Brain pericyte (primary cell): ENCODE data around the gene ZNF692.
A peak's percentile ranks its signal among the peaks of the same experiment; 100 is the strongest.
"Not testable (repeated sequence)": the region's sequence is repeated elsewhere in the genome, so short reads cannot be mapped to it uniquely, and the experiment has no call there.

Experiments used
- DNase-seq: peaks from one replicate; pipeline ENCODE4 v3.0.0-alpha.2; 2012; ENCODE audit warnings: low read depth, low spot score

Gene ZNF692

GRCh38 chr1:248850124-248850523 lies 8.8 kb downstream of the ZNF692 start:
- no peak for DNase-seq

DNA sequence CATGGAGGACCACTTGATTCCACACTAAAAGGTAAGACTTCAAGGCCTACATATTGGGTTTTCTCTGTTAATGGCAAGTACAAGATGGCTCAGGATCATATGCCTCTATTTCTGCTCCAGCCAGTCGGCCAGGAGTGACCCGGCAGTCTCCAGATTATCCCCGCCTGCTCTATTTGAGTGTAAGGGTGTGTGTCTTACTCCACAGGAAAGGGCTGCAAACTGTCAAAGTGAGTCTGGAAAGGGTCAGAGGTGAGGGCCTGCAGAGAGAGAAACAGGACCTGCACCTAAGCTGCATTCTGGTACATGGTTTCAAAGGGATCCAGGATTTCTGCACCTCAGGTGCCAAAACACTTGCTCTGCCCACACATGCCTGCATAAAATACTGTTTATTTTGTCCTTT lies 9.2 kb downstream of the ZNF692 start:
- DNase-seq = no peak

DNA sequence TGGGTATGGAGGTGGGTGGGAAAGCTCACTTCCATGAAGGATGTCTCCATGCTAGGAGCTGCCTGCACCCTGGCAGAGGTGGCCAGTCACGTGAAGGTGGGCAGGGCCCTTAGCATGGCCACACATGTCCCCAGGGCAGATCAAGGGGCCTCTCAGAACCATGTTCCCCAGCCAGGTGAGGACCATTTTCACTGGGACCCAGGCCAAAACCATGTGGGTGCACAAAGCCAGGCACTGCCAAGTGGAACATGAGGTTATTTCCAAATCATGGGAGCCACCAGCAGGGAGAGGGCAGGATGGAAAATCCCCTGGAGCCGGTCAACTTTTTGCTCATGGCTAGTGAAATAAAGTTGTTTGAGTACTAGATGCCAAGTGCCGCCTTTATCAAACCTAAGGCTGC lies 9.7 kb downstream of the ZNF692 start:
- no peak for DNase-seq

DNA sequence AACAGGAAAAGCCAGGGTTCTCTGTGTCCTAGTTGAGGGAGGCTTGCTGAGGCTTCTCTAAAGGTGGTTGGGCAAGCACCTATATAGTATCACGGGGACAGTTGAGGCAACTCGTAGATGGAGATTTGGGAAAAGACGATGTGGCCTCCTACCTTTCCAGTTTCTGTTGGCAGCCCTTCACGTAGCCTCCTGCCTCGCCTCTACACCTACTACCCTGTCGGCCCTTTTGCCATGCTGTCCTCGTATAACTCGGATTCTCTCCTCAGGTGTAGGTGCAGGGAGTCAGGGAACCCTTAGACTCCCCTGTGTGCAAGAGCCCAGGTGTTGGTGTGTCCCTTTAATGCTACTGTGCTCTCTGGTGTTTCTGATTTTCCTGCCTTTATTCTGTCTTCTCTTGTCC lies 10.3 kb downstream of the ZNF692 start:
- no peak for DNase-seq

GRCh38 chr1:248847956-248848561 lies 10.8 kb downstream of the ZNF692 start:
- no peak for DNase-seq

- no peak for DNase-seq
Observed at GRCh38 chr1:248847181-248847955, 11.5 kb downstream of the ZNF692 start.

- DNase-seq = no peak
Observed at GRCh38 chr1:248844526-248844925, 14.4 kb downstream of the ZNF692 start.

DNA sequence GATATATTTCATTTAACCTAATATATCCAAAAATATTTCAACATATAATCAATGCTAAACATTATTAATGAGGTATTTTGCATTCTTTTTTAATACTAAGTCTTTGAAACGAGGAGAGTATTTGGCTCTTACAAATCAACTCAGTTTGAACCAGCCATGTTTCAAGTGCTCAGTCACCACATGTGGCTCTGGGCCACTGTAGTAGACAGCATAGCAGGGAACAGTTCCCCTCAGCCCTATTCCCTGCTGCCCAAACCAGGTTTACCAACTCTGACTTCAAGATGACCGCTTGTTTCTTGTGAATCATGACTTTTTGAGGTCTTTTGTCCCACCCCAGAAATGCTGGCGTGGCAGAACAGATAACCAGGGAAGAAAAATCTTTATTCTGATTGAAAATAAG lies 15.2 kb downstream of the ZNF692 start:
- DNase-seq = no peak

- no peak for DNase-seq
Observed at GRCh38 chr1:248842781-248843331, 16.0 kb downstream of the ZNF692 start.

DNA sequence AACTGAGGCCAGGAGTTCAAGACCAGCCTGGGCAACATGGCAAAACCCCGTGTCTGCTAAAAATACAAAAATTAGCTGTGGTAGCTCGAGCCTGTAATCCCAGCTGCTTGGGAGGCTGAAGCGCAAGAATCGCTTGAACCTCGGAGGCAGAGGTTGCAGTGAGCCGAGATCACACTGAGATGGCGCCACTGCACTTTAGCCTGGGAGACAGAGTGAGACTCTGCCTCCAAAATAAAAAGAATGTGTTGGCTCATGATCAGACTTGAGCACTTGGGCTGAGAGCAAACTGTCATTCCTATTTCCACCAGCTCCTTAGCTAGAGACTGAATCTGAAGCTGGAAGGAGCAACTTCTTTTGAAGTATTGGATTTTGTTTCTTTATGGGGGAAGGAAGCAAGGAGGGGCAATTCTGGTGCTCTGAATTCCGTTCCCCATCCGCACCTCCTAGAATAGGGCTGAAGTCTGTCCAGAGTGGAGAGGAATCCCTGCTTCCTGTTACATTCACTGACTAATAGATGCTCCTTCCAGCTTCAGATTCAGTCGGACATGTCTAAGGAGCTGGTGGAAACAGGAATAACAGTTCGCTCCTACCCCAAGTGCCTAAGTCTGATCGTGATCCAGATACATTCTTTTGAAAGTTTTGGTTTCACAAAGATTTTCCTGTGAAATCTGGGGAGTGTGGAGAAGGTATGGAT lies 17.0 kb downstream of the ZNF692 start:
- DNase-seq = no peak

GRCh38 chr1:248840946-248841345 lies 17.9 kb downstream of the ZNF692 start:
- no peak for DNase-seq

DNA sequence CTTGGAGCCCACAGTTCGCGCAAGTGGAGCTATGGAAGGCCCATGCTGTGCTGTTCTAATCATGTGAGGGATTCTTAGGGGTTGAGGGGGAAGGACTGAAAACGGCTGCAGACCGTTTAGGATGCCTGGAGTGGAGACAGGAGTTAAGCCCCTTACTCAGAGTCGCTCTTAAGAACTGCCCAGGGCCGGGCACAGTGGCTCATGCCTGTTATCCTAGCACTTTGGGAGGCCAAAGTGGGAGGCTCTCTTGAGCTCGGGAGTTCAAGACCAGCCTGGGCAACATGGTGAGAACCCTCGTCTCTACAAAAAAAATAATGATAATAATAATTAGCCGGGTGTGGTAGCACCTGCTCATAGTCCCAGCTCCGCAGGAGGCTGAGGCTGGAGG lies 19.7 kb downstream of the ZNF692 start:
- DNase-seq = no peak

GRCh38 chr1:248838357-248839167 lies 20.3 kb downstream of the ZNF692 start:
- peak; percentile 72 for DNase-seq

DNA sequence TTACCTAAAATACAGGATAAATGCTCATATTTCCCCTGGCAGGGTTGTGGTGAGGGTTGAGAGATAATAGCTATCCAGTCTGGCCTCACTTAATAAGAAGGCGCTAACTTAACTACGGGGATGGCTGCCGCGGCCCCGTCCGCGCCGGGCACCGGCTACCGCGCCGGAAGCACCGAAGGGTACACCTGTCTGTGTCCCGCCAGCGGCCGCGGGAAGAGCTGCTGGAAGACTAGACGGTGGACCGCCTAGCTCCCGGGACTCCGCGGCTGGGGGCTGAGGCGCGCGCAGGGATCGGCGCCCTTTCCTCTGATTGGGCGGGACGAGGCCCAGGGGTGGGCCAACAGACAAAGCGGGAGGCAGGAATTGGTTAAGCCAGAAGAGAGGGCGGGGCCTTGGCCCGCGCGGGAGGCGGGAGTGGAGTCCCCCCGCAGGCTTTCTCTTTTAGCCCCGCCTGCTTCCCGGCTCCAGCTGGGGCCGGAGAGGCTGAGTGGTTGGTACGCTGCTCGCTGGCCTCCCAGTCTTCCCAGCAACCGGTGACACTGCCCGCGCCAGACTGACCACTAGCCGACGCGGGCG lies 21.0 kb downstream of the ZNF692 start, which contains the start of gene ZNF672:
Gene ZNF672, plus strand, starts transcription at position 444 of the 576 bp plus-strand sequence. CDS start 9,051 bp downstream, outside the sequence.
- peak; percentile 91 for DNase-seq

DNA sequence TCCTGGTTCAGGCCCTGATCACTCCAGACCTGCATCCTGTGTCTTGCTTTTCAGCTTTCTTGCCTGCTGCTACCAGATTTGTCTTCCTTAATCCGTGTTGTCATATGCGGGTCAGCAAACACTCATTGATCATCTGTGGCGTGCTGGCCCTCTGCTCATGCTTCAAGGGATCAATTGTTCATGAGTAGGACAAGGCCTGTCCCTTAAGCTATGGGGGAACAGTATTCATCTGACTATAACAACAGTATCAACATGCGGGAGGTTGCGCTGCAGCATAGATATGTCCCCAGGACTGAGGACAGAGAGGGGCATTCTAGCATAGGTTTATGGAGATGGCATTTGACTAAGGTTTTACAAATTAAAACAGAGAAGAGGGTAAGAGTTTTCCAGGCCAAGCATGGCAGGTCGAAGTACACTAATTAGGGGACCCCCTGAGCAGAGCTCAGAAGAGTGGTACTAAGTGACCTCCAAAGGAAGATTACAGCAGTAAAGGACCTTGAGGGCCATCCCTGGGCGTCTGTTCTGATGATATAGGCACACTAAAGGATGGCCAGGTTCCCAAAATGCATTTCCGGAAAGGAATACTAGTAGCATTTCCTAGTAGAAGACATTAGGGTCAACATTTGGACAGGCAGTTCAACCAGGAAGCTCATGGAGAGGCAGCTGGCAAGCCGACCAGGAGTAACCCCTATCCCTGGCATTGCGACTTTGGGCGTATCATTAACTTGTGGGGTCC lies 21.7 kb downstream of the ZNF692 start:
- no peak for DNase-seq

DNA sequence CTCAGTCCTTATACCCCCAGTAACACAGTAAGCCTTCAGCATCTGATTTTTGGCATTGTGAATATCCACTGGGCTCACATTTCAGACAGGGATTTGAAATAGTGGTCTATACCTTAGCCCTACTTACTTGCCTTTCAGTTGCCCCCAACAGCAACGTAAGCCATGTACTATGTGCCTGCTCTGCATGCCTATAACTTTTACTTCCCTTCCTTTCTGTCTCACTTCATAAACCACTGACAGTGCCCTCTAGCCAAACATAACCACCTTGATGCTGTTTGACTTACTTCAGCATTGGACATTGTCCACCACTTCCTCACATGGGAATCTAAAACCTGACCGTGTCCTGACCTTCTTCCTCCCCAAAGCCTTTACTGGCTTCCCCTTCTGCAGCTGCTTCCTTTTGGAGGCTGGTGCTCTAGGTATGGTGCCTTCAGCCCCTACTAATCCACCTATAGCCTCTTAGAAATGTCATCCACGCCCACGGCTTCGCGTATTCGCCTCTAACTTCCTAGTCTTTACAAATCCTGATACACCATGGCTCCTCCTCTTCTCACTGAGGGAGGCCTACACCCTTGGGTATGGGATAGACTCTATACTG lies 24.4 kb downstream of the ZNF692 start:
- no peak for DNase-seq

GRCh38 chr1:248831842-248832241 lies 27.0 kb downstream of the ZNF692 start:
- no peak for DNase-seq

DNA sequence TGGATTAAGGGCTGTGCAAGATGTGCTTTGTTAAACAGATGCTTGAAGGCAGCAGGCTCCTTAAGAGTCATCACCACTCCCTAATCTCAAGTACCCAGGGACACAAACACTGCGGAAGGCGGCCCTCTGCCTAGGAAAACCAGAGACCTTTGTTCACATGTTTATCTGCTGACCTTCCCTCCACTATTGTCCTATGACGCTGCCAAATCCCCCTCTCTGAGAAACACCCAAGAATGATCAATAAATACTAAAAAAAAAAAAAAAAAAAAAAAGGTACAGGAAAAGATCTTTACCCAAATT lies 28.2 kb downstream of the ZNF692 start:
- not testable (repeated sequence) for DNase-seq

- DNase-seq = no peak
Observed at GRCh38 chr1:248828845-248829244, 30.0 kb downstream of the ZNF692 start.
